Fibroblast of skin of left biceps (primary cell): ENCODE results near the gene TRAPPC12.
"Not testable (repeated sequence)": the region's sequence is repeated elsewhere in the genome, so short reads cannot be mapped to it uniquely, and the experiment has no call there.

Experiments used
- DNase-seq, 2 experiments: peaks; one replicate each; pipeline ENCODE4 v3.0.0-alpha.2; 2013; ENCODE audit warnings: low read depth in 2 of 2

TRAPPC12 gene

GRCh38 chr2:3432693-3433338, 53.3 kb downstream of the TRAPPC12 start:
- no peak for DNase-seq

GRCh38 chr2:3433339-3433699, 53.8 kb downstream of the TRAPPC12 start:
- no peak for DNase-seq

- no peak for DNase-seq
Observed at GRCh38 chr2:3433776-3434400, 54.4 kb downstream of the TRAPPC12 start.

- DNase-seq = no peak
Observed at GRCh38 chr2:3434654-3435053, 55.2 kb downstream of the TRAPPC12 start.

GRCh38 chr2:3435445-3435844, 56.0 kb downstream of the TRAPPC12 start:
- no peak for DNase-seq

GRCh38 chr2:3440477-3440876, 61.0 kb downstream of the TRAPPC12 start:
- no peak for DNase-seq

GRCh38 chr2:3441465-3441864, 62.0 kb downstream of the TRAPPC12 start:
- DNase-seq = no peak

GRCh38 chr2:3442185-3442584, 62.7 kb downstream of the TRAPPC12 start:
- DNase-seq = no peak

GRCh38 chr2:3443083-3443482, 63.6 kb downstream of the TRAPPC12 start:
- DNase-seq = no peak

GRCh38 chr2:3443506-3444084, 64.1 kb downstream of the TRAPPC12 start:
- no peak for DNase-seq

GRCh38 chr2:3445891-3446290, 66.4 kb downstream of the TRAPPC12 start:
- no peak for DNase-seq

GRCh38 chr2:3446381-3446780, 66.9 kb downstream of the TRAPPC12 start:
- DNase-seq = no peak

GRCh38 chr2:3447186-3447585, 67.7 kb downstream of the TRAPPC12 start:
- DNase-seq = not testable (repeated sequence)

GRCh38 chr2:3447789-3448317, 68.4 kb downstream of the TRAPPC12 start:
- DNase-seq = no peak

- DNase-seq = not testable (repeated sequence)
Observed at GRCh38 chr2:3448441-3448911, 69.0 kb downstream of the TRAPPC12 start.

GRCh38 chr2:3449086-3449485, 69.6 kb downstream of the TRAPPC12 start:
- no peak for DNase-seq

GRCh38 chr2:3449936-3450335, 70.4 kb downstream of the TRAPPC12 start:
- no peak for DNase-seq

GRCh38 chr2:3450385-3451010, 71.0 kb downstream of the TRAPPC12 start:
- no peak for DNase-seq

GRCh38 chr2:3451169-3451568, 71.7 kb downstream of the TRAPPC12 start:
- DNase-seq = no peak

GRCh38 chr2:3451926-3452671, 72.6 kb downstream of the TRAPPC12 start:
- DNase-seq = no peak

GRCh38 chr2:3453190-3453999, 73.9 kb downstream of the TRAPPC12 start:
- no peak for DNase-seq
